OCI-LY1 (cell line): ENCODE results near the gene ZFP92.

ENCODE experiments used
- H2AFZ ChIP-seq: fragments of 200-600 bp; sonication (generic), shearing (Covaris generic); 2 replicates; pipeline ENCODE4 v1.6.0; 2014; ENCODE audit warnings: antibody characterized with exemption, mild to moderate bottlenecking, low read length
- H3F3A ChIP-seq: fragments of 200-600 bp; sonication (generic), shearing (Covaris generic); 2 replicates; pipeline ENCODE4 v1.6.0; 2014; ENCODE audit warnings: mild to moderate bottlenecking, antibody characterized with exemption, low read length, moderate library complexity; ENCODE audit not compliant: insufficient read depth
- H3K27ac ChIP-seq: fragments of 200-600 bp; sonication (generic); 2 replicates; pipeline ENCODE4 v1.5.1; 2014; ENCODE audit warnings: low read length, mixed run types, mild to moderate bottlenecking, low read depth; ENCODE audit not compliant: poor library complexity, severe bottlenecking
- H3K27me3 ChIP-seq: fragments of 200-600 bp; sonication (generic); 2 replicates; pipeline ENCODE4 v1.6.0; 2014; ENCODE audit warnings: antibody characterized with exemption, mild to moderate bottlenecking, low read length, moderate library complexity; ENCODE audit not compliant: insufficient read depth
- H3K36me3 ChIP-seq: fragments of 200-600 bp; sonication (generic); 2 replicates; pipeline ENCODE4 v1.6.1; 2014; ENCODE audit warnings: mild to moderate bottlenecking, antibody characterized with exemption, low read length, moderate library complexity, mixed read lengths; ENCODE audit not compliant: insufficient read depth
- H3K4me1 ChIP-seq: fragments of 200-600 bp; sonication (generic); 2 replicates; pipeline ENCODE4 v1.5.1; 2014; ENCODE audit warnings: mild to moderate bottlenecking, low read length, moderate library complexity; ENCODE audit not compliant: insufficient read depth, severe bottlenecking
- H3K4me2 ChIP-seq: fragments of 200-600 bp; sonication (generic), shearing (Covaris generic); 2 replicates; pipeline ENCODE4 v1.6.1; 2014; ENCODE audit warnings: low read length
- H3K4me3 ChIP-seq: fragments of 200-600 bp; sonication (generic); 2 replicates; pipeline ENCODE4 v1.5.1; 2014; ENCODE audit warnings: low read length, low read depth, mild to moderate bottlenecking, mixed read lengths; ENCODE audit not compliant: poor library complexity, severe bottlenecking
- H3K79me2 ChIP-seq: fragments of 200-600 bp; shearing (Covaris generic); 2 replicates; pipeline ENCODE4 v1.6.1; 2016; ENCODE audit warnings: mixed run types, low read length, mixed read lengths; ENCODE audit not compliant: insufficient read depth
- H3K9ac ChIP-seq: fragments of 200-600 bp; sonication (generic), shearing (Covaris generic); 2 replicates; pipeline ENCODE4 v1.6.1; 2014; ENCODE audit warnings: mild to moderate bottlenecking, low read length, mixed read lengths
- H3K9me2 ChIP-seq: fragments of 200-600 bp; sonication (generic), shearing (Covaris generic); 2 replicates; pipeline ENCODE4 v1.6.1; 2014; ENCODE audit warnings: low read depth, mild to moderate bottlenecking, low read length, mixed read lengths
- H3K9me3 ChIP-seq: fragments of 200-600 bp; shearing (Covaris generic); 2 replicates; pipeline ENCODE4 v1.6.1; 2014; ENCODE audit warnings: low read length, mixed read lengths
- H4K20me1 ChIP-seq: fragments of 200-600 bp; sonication (generic), shearing (Covaris generic); 2 replicates; pipeline ENCODE4 v1.6.0; 2016; ENCODE audit warnings: mild to moderate bottlenecking, low read length; ENCODE audit not compliant: insufficient read depth
- EZH2 ChIP-seq: fragments of 200-600 bp; sonication (generic), shearing (Covaris generic); IDR thresholded peaks from 2 replicates; pipeline ENCODE4 v1.8.0; 2017; ENCODE audit warnings: borderline replicate concordance, mixed run types, mild to moderate bottlenecking, antibody characterized with exemption, low read length, moderate library complexity, mixed read lengths
- TF ChIP-seq, protein P1 (sequence below): fragments of 200-600 bp; sonication (generic), shearing (Covaris generic); IDR thresholded peaks from 2 replicates; pipeline ENCODE4 v1.5.1; 2017; ENCODE audit warnings: mild to moderate bottlenecking, antibody characterized with exemption, low read length, moderate library complexity, mixed read lengths

The ZFP92 gene

GRCh38 chrX:153446636-153446936 lies 35.3 kb downstream of the ZFP92 start:
- no peak overlapping the region for H3K4me2 ChIP-seq
- no peaks in the 10 kb centered on the region for H3K27me3 ChIP-seq
- H3K27ac ChIP-seq = no peak overlapping the region
- H4K20me1 ChIP-seq = no peaks in the 10 kb centered on the region
- no peaks in the 10 kb centered on the region for H3K79me2 ChIP-seq
- no peaks in the 10 kb centered on the region for H3K4me1 ChIP-seq
- no peak overlapping the region for H3K4me3 ChIP-seq
- no peaks in the 10 kb centered on the region for H3K9me3 ChIP-seq
- H3K9ac ChIP-seq = no peak overlapping the region
- H2AFZ ChIP-seq = no peak overlapping the region
- H3F3A ChIP-seq = no peaks in the 10 kb centered on the region
- H3K36me3 ChIP-seq = no peaks in the 10 kb centered on the region; the same call in 1 of the 2 replicates
- TF ChIP-seq, protein P1, sequence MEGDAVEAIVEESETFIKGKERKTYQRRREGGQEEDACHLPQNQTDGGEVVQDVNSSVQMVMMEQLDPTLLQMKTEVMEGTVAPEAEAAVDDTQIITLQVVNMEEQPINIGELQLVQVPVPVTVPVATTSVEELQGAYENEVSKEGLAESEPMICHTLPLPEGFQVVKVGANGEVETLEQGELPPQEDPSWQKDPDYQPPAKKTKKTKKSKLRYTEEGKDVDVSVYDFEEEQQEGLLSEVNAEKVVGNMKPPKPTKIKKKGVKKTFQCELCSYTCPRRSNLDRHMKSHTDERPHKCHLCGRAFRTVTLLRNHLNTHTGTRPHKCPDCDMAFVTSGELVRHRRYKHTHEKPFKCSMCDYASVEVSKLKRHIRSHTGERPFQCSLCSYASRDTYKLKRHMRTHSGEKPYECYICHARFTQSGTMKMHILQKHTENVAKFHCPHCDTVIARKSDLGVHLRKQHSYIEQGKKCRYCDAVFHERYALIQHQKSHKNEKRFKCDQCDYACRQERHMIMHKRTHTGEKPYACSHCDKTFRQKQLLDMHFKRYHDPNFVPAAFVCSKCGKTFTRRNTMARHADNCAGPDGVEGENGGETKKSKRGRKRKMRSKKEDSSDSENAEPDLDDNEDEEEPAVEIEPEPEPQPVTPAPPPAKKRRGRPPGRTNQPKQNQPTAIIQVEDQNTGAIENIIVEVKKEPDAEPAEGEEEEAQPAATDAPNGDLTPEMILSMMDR = no peak
- TF ChIP-seq EZH2 = no peak
- no peaks in the 10 kb centered on the region for H3K9me2 ChIP-seq

DNA sequence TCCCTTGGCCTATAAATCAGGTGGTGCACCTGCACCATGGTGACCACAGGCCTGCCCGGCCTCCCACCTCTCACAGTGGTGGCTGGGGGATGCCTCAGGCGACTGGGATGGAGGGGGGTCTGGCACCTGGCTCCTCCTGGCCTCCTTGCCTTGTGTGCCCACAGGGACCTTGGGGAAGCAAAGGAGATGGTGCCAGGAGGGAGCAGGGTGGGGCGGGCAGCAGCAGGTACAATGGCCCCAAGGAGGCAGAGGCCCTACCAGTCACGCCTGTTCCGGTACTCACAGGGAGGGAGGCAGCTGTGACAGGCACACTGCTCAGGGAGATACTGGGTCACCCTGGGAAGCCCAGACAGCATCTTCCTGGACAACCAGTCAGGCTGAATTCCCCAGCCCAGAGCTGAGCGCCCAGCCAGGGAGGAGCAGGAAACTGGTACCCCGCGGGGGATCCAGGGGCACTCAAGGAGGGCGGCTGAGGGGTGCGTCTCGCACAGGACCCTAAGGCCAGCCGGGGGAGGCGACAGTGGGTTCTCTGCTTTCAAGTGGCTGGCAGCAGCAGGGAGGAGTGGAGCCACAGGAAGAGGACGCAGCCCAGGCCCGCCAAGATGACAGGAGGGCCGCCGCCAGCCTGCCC lies 35.8 kb downstream of the ZFP92 start:
- H3K27ac ChIP-seq = no peak overlapping the region
- H4K20me1 ChIP-seq = no peaks in the 10 kb centered on the region
- H3K27me3 ChIP-seq = no peaks in the 10 kb centered on the region
- H3K4me1 ChIP-seq = no peaks in the 10 kb centered on the region
- no peaks in the 10 kb centered on the region for H3K79me2 ChIP-seq
- H3F3A ChIP-seq = no peaks in the 10 kb centered on the region
- H3K9ac ChIP-seq = no peak overlapping the region
- no peaks in the 10 kb centered on the region for H3K9me2 ChIP-seq
- H3K36me3 ChIP-seq = no peaks in the 10 kb centered on the region; the same call in 1 of the 2 replicates
- no peaks in the 10 kb centered on the region for H3K9me3 ChIP-seq
- no peak overlapping the region for H2AFZ ChIP-seq
- TF ChIP-seq, protein P1 = no peak
- TF ChIP-seq EZH2 = no peak
- H3K4me2 ChIP-seq = no peak overlapping the region
- no peak overlapping the region for H3K4me3 ChIP-seq

DNA sequence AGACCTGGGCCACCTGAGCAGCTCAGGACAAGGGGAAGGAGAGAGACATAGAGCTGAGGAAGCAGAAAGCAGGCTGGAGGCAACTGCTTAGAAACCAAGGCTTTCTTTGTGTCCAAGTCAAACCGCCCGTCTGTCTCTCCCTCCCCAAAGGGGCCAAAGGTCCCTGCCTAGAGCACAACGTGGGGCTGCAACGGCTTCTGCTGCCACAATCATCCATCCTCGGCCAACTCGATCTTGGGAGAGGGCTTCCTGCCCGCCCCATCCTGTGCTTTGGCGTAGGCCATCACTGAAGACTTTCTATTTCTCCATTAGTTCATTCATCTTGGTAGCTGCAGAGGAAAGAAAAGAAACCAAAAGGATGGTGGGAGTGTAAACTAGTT lies 36.3 kb downstream of the ZFP92 start:
- Histone ChIP-seq H3K79me2 (no peaks in the 10 kb centered on the region), H3F3A (no peaks in the 10 kb centered on the region), H3K9me2 (no peaks in the 10 kb centered on the region), H3K9ac (no peak overlapping the region), H3K4me3 (no peak overlapping the region), H3K4me1 (no peaks in the 10 kb centered on the region), H4K20me1 (no peaks in the 10 kb centered on the region), H3K27ac (no peak overlapping the region), H3K36me3 (no peaks in the 10 kb centered on the region; the same call in 1 of the 2 replicates), H2AFZ (no peak overlapping the region), H3K4me2 (no peak overlapping the region), H3K27me3 (no peaks in the 10 kb centered on the region), H3K9me3 (no peaks in the 10 kb centered on the region)
- TF ChIP-seq, protein P1 = no peak
- no peak for TF ChIP-seq EZH2
